Activated CD4-positive, alpha-beta memory T cell treated with anti-CD3 and anti-CD28 coated beads, Interleukin-2, amount 10 ng/mL, durations not matched to agents 7 days and 5 days (primary cell): Measurements from ENCODE around the gene TTC13. TPM values are rescaled to one million over a fixed set of nuclear protein-coding genes. Genes with fewer than 3 reads are reported as not detected.
A peak's percentile ranks its signal among the peaks of the same experiment; 100 is the strongest.

ENCODE experiments used
- CTCF ChIA-PET: fragments of 350-600 bp; sonication (Branson Sonifier 250); formaldehyde crosslinking; loops from one replicate; lab custom pipeline; 2021; ENCODE audit warnings: antibody characterized with exemption, inconsistent platforms; lab: Charles Lee
- POLR2A ChIA-PET: fragments of 350-600 bp; sonication (Branson Sonifier 250); formaldehyde crosslinking; loops from one replicate; lab custom pipeline; 2021; ENCODE audit warnings: antibody characterized with exemption; lab: Charles Lee
- DNase-seq: peaks from one replicate; pipeline ENCODE4 v3.0.0-alpha.2; 2020
- H3K27ac Mint-ChIP-seq: one replicate; pipeline ENCODE4 v1.8.0; 2021; ENCODE audit warnings: mild to moderate bottlenecking, mixed read lengths
- H3K27me3 Mint-ChIP-seq: one replicate; pipeline ENCODE4 v1.8.0; 2021; ENCODE audit warnings: mixed read lengths
- H3K36me3 Mint-ChIP-seq: one replicate; pipeline ENCODE4 v1.8.0; 2021; ENCODE audit warnings: low read depth, mixed read lengths
- H3K4me1 Mint-ChIP-seq: one replicate; pipeline ENCODE4 v1.8.0; 2021; ENCODE audit warnings: mixed read lengths
- H3K4me3 Mint-ChIP-seq: one replicate; pipeline ENCODE4 v1.8.0; 2021; ENCODE audit warnings: mild to moderate bottlenecking, mixed read lengths
- H3K9me3 Mint-ChIP-seq: one replicate; pipeline ENCODE4 v1.8.0; 2021; ENCODE audit warnings: mixed read lengths
- total RNA-seq, 2 experiments: library from RNA; stranded (reverse); gene quantifications; one replicate each; pipeline ENCODE4 v1.2.3, GENCODE V29; 2021

The TTC13 gene
- total RNA-seq, 2 experiments from 2014 or later, result 42.0 to 46.0 TPM

GRCh38 chr1:230983811-230984210 lies 5.2 kb upstream of the TTC13 start:
- H3K27me3 Mint-ChIP-seq, result no peaks in the 10 kb centered on the region
- POLR2A ChIA-PET, result no interaction called here
- peaks cover 8% of the 10 kb centered on the region for H3K4me1 Mint-ChIP-seq
- peaks cover 5% of the 10 kb centered on the region for H3K36me3 Mint-ChIP-seq
- CTCF ChIA-PET, result no interaction called here
- no peak for DNase-seq
- no peak overlapping the region for H3K4me3 Mint-ChIP-seq
- no peaks in the 10 kb centered on the region for H3K9me3 Mint-ChIP-seq
- no peak overlapping the region for H3K27ac Mint-ChIP-seq

GRCh38 chr1:230982696-230983095 lies 4.0 kb upstream of the TTC13 start:
- H3K4me3 Mint-ChIP-seq, result no peak overlapping the region
- CTCF ChIA-PET, result interaction anchor here (0.8 to 2.2 kb wide), 3 partner anchors 9 to 341 kb away, joined by 3 to 5 read pairs (median 4); partner anchors contain the start of gene COG2

DNA sequence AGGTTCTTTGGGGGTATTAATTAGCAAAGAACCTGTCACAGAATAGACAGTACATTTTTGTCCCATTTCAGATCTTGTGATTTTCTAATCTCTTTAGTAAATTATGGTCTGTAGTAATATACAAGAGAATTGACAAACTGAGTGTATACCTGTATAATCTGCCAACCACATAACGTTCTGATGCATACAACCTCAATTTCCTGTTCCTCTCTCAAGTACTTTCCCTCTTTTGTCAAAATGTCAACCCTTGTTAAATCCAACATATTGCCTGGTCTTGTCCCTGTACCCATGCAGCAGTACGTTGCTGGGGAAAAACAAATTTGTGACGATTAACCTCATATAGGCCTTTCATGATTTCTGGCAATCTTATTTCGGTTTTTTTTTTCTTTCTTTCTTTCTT lies 1.3 kb upstream of the TTC13 start:
- H3K27me3 Mint-ChIP-seq, result no peaks in the 10 kb centered on the region
- peak overlapping the region; percentile 84 for H3K27ac Mint-ChIP-seq
- no peak overlapping the region for H3K4me3 Mint-ChIP-seq
- H3K9me3 Mint-ChIP-seq, result no peaks in the 10 kb centered on the region
- CTCF ChIA-PET, result interaction anchor here (1.6 to 2.1 kb wide), 2 partner anchors 60 to 336 kb away, joined by 8 to 9 read pairs; no protein-coding TSS in a partner anchor
- POLR2A ChIA-PET, result interaction anchor here (1.2 to 3.8 kb wide), 4 partner anchors 10 to 549 kb away, joined by 5 to 18 read pairs (median 7); partner anchors contain the start of genes EXOC8, FAM89A and SPRTN
- no peak for DNase-seq
- peaks cover 24% of the 10 kb centered on the region for H3K4me1 Mint-ChIP-seq
- H3K36me3 Mint-ChIP-seq, result peaks cover 22% of the 10 kb centered on the region

More at GRCh38 chr1:230982696-230983095, 4.0 kb upstream of the TTC13 start:
- POLR2A ChIA-PET, result no interaction called here
- no peak for DNase-seq
- Mint-ChIP-seq H3K9me3 (no peaks in the 10 kb centered on the region), H3K36me3 (peaks cover 5% of the 10 kb centered on the region), H3K4me1 (peaks cover 8% of the 10 kb centered on the region), H3K27me3 (no peaks in the 10 kb centered on the region), H3K27ac (no peak overlapping the region)

GRCh38 chr1:230979389-230979716 lies 692 bp upstream of the TTC13 start:
- peaks cover 28% of the 10 kb centered on the region for H3K4me1 Mint-ChIP-seq
- DNase-seq, result no peak
- POLR2A ChIA-PET, result interaction anchor here (1.1 to 3.8 kb wide), 6 partner anchors 9 to 550 kb away, joined by 3 to 18 read pairs (median 5); partner anchors contain the start of genes EXOC8, FAM89A and SPRTN
- peaks cover 25% of the 10 kb centered on the region for H3K36me3 Mint-ChIP-seq
- no peaks in the 10 kb centered on the region for H3K27me3 Mint-ChIP-seq
- no peaks in the 10 kb centered on the region for H3K9me3 Mint-ChIP-seq
- CTCF ChIA-PET, result interaction anchor here (1.0 to 2.1 kb wide), 7 partner anchors 9 to 336 kb away, joined by 3 to 9 read pairs (median 4); no protein-coding TSS in a partner anchor
- H3K4me3 Mint-ChIP-seq, result no peak overlapping the region
- peak overlapping the region; percentile 84 for H3K27ac Mint-ChIP-seq

- Mint-ChIP-seq H3K27me3 (no peaks in the 10 kb centered on the region), H3K36me3 (peaks cover 34% of the 10 kb centered on the region), H3K4me3 (peak overlapping the region; percentile 96), H3K9me3 (no peaks in the 10 kb centered on the region), H3K27ac (peak overlapping the region; percentile 98), H3K4me1 (peaks cover 42% of the 10 kb centered on the region)
- POLR2A ChIA-PET, result interaction anchor here (0.6 to 3.8 kb wide), 13 partner anchors 8 to 360 kb away, joined by 3 to 18 read pairs (median 4); partner anchors contain the start of genes EXOC8, FAM89A, GNPAT and SPRTN
- DNase-seq, result peak; percentile 37
- CTCF ChIA-PET, result interaction anchor here (0.6 to 2.1 kb wide), 12 partner anchors 8 to 334 kb away, joined by 3 to 9 read pairs (median 4); no protein-coding TSS in a partner anchor
These were observed 735 bp downstream of the TTC13 start for GRCh38 chr1:230977761-230978490.

DNA sequence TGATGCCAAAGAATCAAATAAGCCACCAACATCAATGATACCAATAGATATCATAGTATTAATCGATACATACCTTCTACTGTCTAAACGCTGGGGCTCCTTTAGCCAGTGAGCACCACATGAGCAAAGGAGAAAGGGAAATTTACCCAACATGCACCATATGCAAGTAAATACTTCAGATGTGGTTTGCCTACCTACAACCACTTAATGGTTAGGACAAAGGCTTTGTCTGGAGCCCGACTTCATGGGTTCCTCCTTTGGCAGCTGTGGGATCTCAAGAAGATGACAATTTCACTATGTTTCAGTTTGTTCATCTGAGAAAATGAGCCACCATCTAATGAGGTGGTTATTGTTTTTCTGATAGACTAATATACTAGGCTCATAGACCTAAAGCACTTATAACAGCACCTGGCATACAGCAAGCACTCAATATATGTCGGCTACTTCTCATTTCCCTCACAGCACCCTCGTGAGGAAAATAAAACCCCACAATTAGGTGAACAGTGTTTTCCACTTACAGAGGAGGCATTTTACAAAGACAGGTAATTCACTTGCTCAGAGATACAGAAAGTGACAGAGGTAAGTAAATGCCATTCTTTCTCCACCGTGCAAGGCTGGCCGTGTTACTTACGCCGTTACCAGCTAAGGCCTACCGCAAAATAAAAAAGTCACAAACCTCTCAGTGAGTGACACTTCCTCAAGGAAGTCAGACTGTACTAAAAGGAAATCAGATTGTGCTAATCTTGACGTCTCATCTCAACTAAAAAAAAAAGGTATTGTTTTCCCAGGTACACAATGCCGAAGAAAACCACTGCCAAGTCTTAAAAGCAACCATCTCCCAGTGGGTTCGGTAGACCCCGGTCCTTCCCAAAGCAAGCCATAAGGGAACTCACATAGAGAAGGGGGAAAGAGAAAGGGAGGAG lies 1.6 kb downstream of the TTC13 start:
- peak; percentile 45 for DNase-seq
- Mint-ChIP-seq H3K27me3 (no peaks in the 10 kb centered on the region), H3K9me3 (no peaks in the 10 kb centered on the region), H3K36me3 (peaks cover 34% of the 10 kb centered on the region), H3K4me3 (peak overlapping the region; percentile 96), H3K4me1 (peaks cover 51% of the 10 kb centered on the region), H3K27ac (peak overlapping the region; percentile 98)
- POLR2A ChIA-PET, result interaction anchor here (0.8 to 3.8 kb wide), 6 partner anchors 43 to 361 kb away, joined by 3 to 18 read pairs (median 4); partner anchors contain the start of genes EXOC8, FAM89A, GNPAT and SPRTN
- CTCF ChIA-PET, result interaction anchor here (0.9 to 1.4 kb wide), 3 partner anchors 59 to 62 kb away, joined by 3 to 4 read pairs (median 3); no protein-coding TSS in a partner anchor

DNA sequence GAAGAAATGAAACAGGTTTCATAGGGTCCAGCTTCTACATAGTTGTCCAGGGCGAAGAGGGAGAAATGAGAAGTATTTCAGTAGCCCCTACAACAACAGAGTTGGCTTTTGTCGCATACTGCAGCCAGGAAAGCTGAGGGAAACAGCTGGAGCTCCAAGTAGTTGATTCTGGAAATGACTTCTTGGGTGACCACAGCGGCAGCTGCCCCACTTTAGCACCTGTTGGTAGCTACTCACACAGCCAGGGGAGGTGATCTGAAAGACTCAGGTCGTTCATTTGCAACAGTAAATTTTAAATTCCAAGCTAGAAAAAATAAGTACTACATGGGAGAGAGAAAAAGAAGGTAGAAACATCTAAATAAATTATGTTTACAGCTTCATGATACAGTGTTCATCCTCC lies 2.3 kb downstream of the TTC13 start:
- Mint-ChIP-seq H3K27ac (peak overlapping the region; percentile 98), H3K4me3 (peak overlapping the region; percentile 96), H3K9me3 (no peaks in the 10 kb centered on the region), H3K4me1 (peaks cover 57% of the 10 kb centered on the region), H3K27me3 (no peaks in the 10 kb centered on the region), H3K36me3 (peaks cover 39% of the 10 kb centered on the region)
- CTCF ChIA-PET, result interaction anchor here (1.2 to 1.4 kb wide), 3 partner anchors 58 to 333 kb away, joined by 3 to 4 read pairs (median 3); no protein-coding TSS in a partner anchor
- no peak for DNase-seq
- POLR2A ChIA-PET, result interaction anchor here (0.8 to 1.3 kb wide), 3 partner anchors 63 to 362 kb away, joined by 3 to 5 read pairs (median 4); partner anchors contain the start of genes EXOC8, FAM89A, GNPAT and SPRTN

DNA sequence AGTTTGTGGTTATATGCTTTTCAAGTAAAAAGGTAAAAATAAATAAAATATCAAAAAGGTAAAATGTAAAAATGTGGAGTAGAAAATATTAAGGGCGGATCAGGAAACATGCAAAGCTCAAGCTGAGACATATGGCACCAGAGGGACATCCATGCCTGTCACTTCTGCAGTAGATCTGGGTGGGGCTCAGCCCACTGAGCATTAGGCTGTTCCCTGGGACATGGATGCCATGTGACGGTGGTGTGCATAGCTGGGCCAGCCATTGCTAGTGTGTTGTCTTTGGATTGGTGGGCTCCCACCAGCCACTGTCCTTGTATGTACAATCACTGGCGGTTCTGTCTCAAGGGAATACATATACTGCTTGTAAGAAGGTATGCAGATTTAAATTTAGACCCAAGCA lies 3.0 kb downstream of the TTC13 start:
- POLR2A ChIA-PET, result interaction anchor here (0.6 kb wide), 1 partner anchor 953 kb away, joined by 3 read pairs; no protein-coding TSS in a partner anchor

GRCh38 chr1:230972855-230973271 lies 5.8 kb downstream of the TTC13 start:
- peaks cover 48% of the 10 kb centered on the region for H3K36me3 Mint-ChIP-seq
- H3K9me3 Mint-ChIP-seq, result no peaks in the 10 kb centered on the region
- peak overlapping the region; percentile 48 for H3K4me3 Mint-ChIP-seq
- peaks cover 61% of the 10 kb centered on the region for H3K4me1 Mint-ChIP-seq
- peak; percentile 84 for DNase-seq
- ChIA-PET POLR2A (interaction anchor here (0.7 to 2.5 kb wide), 7 partner anchors 22 to 365 kb away, joined by 3 to 9 read pairs (median 3); partner anchors contain the start of genes EXOC8, FAM89A and SPRTN), CTCF (interaction anchor here (0.6 to 1.8 kb wide), 5 partner anchors 10 to 348 kb away, joined by 3 to 7 read pairs (median 4); partner anchors contain the start of gene COG2)
- peak overlapping the region; percentile 89 for H3K27ac Mint-ChIP-seq
- no peaks in the 10 kb centered on the region for H3K27me3 Mint-ChIP-seq

More for the DNA sequence above, 3.0 kb downstream of the TTC13 start:
- no peaks in the 10 kb centered on the region for H3K27me3 Mint-ChIP-seq
- no peaks in the 10 kb centered on the region for H3K9me3 Mint-ChIP-seq
- CTCF ChIA-PET, result interaction anchor here (1.2 kb wide), 2 partner anchors 59 to 332 kb away, joined by 3 read pairs; no protein-coding TSS in a partner anchor
- peaks cover 58% of the 10 kb centered on the region for H3K4me1 Mint-ChIP-seq
- H3K36me3 Mint-ChIP-seq, result peaks cover 39% of the 10 kb centered on the region
- H3K4me3 Mint-ChIP-seq, result no peak overlapping the region
- no peak overlapping the region for H3K27ac Mint-ChIP-seq
- no peak for DNase-seq

DNA sequence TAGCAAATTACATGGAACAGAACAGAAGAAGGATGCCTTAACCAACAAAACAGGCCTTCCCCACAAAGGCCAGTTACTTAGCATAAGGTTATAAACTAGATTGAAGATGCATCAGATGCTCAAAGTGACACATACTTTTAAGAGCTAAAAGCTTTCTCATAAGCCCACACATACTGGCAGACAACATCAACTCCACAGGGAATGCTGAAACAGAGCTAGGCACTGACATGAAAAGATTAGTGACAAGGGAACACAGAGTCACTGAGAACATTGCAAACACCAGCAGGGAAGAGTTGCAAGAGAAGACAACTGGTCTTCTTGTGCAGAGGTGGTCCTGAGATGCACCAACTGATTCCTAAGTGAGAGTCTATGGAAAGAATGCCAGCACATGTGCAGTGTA lies 6.9 kb downstream of the TTC13 start:
- Mint-ChIP-seq H3K4me3 (no peak overlapping the region), H3K4me1 (peaks cover 53% of the 10 kb centered on the region), H3K27ac (peak overlapping the region; percentile 49), H3K27me3 (no peaks in the 10 kb centered on the region), H3K9me3 (no peaks in the 10 kb centered on the region), H3K36me3 (peaks cover 38% of the 10 kb centered on the region)
- no peak for DNase-seq
- CTCF ChIA-PET, result interaction anchor here (1.8 kb wide), 1 partner anchor 329 kb away, joined by 7 read pairs; the partner anchor contains the start of gene COG2
- POLR2A ChIA-PET, result interaction anchor here (0.7 to 2.5 kb wide), 3 partner anchors 68 to 329 kb away, joined by 3 to 9 read pairs (median 3); partner anchors contain the start of gene FAM89A

DNA sequence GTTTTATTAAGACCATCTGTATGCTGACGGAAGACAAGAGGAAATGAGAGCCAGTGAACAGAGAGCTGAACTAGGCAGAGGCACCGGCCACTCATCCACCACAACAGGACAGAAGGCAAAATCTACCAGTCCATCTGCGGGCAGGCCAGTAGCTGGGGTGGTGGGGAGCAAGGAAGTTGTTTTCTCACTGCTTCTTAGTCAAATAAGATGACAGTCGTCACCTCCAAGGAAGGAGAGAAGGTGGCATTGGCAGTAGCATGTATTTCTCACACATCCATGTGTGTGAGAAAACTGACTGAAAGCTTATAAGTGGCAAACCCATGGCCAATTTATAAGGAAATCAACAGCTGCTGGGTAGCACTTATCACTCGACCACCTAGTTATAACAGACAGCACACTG lies 8.2 kb downstream of the TTC13 start:
- no peak for DNase-seq
- Mint-ChIP-seq H3K27me3 (no peaks in the 10 kb centered on the region), H3K4me1 (peaks cover 40% of the 10 kb centered on the region), H3K9me3 (no peaks in the 10 kb centered on the region), H3K36me3 (peaks cover 26% of the 10 kb centered on the region), H3K4me3 (no peak overlapping the region), H3K27ac (no peak overlapping the region)
- ChIA-PET POLR2A (interaction anchor here (2.0 kb wide), 1 partner anchor 9 kb away, joined by 9 read pairs; the partner anchor contains the start of genes ARV1 and TTC13), CTCF (interaction anchor here (0.6 to 1.6 kb wide), 4 partner anchors 9 to 495 kb away, joined by 3 to 5 read pairs (median 4); partner anchors contain the start of genes ARV1 and TTC13)
